ENCODE data around the gene SH3BP2. TPM values are rescaled to one million over a fixed set of nuclear protein-coding genes. Genes with fewer than 3 reads are reported as not detected.
A peak's percentile ranks its signal among the peaks of the same experiment; 100 is the strongest.

The SH3BP2 gene
- total RNA-seq, 6 experiments from 2014 or later, result 17.6 to 25.4 (median 20.5) TPM

DNA sequence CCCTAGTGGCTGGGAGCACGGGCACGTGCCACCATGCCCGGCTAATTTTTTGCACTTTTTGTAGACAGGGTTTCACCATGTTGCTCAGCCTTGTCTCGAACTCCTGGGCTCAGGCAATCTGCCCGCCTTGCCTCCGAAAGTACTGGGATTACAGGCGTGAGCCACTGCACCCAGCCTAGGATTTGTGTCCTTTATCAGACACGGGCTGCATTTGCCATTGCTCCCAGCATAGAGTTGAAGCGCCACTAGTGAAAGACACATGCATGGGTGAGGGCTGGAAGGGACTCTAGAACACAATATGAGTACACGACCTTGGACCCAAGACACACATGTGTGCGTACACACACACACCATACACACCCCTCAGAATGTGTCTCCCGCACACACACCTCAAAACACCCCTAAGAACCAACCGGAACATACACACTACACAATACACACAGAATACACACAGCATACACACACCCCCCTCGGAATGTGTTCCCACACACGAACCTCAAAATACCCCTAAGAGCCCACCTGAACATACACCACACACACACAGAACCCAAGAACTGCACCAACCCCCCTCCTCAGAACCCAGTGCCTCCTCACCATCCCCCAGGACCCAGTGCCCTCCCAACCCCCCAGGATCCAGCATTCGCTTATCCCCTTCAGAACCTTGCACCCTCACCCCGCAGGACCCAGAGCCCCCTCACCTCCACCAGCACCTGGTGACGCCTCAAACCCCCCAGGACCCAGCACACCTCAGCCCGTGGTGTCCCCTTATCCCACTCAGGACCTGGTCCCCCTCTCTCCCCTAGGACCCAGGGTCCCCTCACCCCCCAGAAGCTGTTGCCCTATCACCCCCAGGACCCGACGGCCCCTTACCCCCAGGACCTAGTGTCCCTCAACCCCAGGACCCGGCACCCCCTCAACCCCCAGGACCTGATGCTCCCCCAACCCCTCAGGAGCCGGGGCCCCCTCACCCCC lies 37.8 kb upstream of the SH3BP2 start:
- H3K27me3 Mint-ChIP-seq (ENCODE audit: insufficient read depth), result no peaks in the 10 kb centered on the region; the same call in 1 of the 2 replicates
- no peaks in the 10 kb centered on the region for H3K36me3 Mint-ChIP-seq (ENCODE audit: low read depth)
- DNase-seq, result no peak
- peak overlapping the region; percentile 6; the same call in 1 of the 2 replicates for H3K27ac Mint-ChIP-seq
- peaks cover 16% of the 10 kb centered on the region for H3K4me1 Mint-ChIP-seq (ENCODE audit: low read depth)
- TF ChIP-seq, protein P1, sequence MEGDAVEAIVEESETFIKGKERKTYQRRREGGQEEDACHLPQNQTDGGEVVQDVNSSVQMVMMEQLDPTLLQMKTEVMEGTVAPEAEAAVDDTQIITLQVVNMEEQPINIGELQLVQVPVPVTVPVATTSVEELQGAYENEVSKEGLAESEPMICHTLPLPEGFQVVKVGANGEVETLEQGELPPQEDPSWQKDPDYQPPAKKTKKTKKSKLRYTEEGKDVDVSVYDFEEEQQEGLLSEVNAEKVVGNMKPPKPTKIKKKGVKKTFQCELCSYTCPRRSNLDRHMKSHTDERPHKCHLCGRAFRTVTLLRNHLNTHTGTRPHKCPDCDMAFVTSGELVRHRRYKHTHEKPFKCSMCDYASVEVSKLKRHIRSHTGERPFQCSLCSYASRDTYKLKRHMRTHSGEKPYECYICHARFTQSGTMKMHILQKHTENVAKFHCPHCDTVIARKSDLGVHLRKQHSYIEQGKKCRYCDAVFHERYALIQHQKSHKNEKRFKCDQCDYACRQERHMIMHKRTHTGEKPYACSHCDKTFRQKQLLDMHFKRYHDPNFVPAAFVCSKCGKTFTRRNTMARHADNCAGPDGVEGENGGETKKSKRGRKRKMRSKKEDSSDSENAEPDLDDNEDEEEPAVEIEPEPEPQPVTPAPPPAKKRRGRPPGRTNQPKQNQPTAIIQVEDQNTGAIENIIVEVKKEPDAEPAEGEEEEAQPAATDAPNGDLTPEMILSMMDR (IDR thresholded peaks at IDR 0.05), result no peak
- H3K9me3 Mint-ChIP-seq, result no peaks in the 10 kb centered on the region
- peak overlapping the region; percentile 81 for H3K4me3 Mint-ChIP-seq

- TF ChIP-seq, protein P1 (IDR thresholded peaks at IDR 0.05), result peak; percentile 67
- H3K4me1 Mint-ChIP-seq (ENCODE audit: low read depth), result peaks cover 16% of the 10 kb centered on the region
- H3K9me3 Mint-ChIP-seq, result no peaks in the 10 kb centered on the region
- H3K27me3 Mint-ChIP-seq (ENCODE audit: insufficient read depth), result no peaks in the 10 kb centered on the region; the same call in 1 of the 2 replicates
- peak within 1 kb of the TSS; percentile 40; the same call in 1 of the 2 replicates for H3K27ac Mint-ChIP-seq
- DNase-seq, result peak; percentile 64
- H3K4me3 Mint-ChIP-seq, result peak within 1 kb of the TSS; percentile 81
- H3K36me3 Mint-ChIP-seq (ENCODE audit: low read depth), result no peaks in the 10 kb centered on the region
These were observed 36.8 kb upstream of the SH3BP2 start, which contains the start of gene TNIP2 for GRCh38 chr4:2755821-2756690. TSS of gene TNIP2 (minus strand) at chr4:2756336. CDS start at chr4:2756289, 47 bp downstream.

- TF ChIP-seq, protein P1 (IDR thresholded peaks at IDR 0.05), result no peak
- H3K9me3 Mint-ChIP-seq, result no peaks in the 10 kb centered on the region
- no peaks in the 10 kb centered on the region; the same call in 1 of the 2 replicates for H3K27me3 Mint-ChIP-seq (ENCODE audit: insufficient read depth)
- H3K36me3 Mint-ChIP-seq (ENCODE audit: low read depth), result no peaks in the 10 kb centered on the region
- H3K27ac Mint-ChIP-seq, result peak overlapping the region; percentile 40; the same call in 1 of the 2 replicates
- DNase-seq, result no peak
- peaks cover 16% of the 10 kb centered on the region for H3K4me1 Mint-ChIP-seq (ENCODE audit: low read depth)
- peak overlapping the region; percentile 69 for H3K4me3 Mint-ChIP-seq
These were observed 36.1 kb upstream of the SH3BP2 start for GRCh38 chr4:2756691-2757350.

DNA sequence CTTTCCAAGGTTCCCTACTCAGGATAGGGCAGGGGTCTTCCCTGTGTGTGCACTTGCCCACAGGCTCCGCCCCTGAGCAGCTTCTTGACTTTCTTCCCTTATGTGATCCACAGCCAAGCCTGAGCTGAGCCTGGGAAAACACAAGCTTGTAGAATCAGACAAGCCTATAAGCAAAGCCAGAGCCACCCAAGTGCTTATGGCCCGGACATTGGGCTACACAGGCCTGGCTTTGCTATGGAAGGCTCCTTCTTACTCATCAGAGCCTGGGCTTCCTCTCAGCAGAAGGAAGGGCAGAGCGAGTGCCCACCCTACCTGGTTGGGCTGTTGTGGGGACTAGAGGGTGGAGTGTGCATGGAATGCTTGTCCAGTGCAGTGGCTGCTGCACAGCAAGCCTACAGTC lies 35.5 kb upstream of the SH3BP2 start:
- peaks cover 1% of the 10 kb centered on the region; the same call in 1 of the 2 replicates for H3K27me3 Mint-ChIP-seq (ENCODE audit: insufficient read depth)
- H3K4me3 Mint-ChIP-seq, result peak overlapping the region; percentile 25; the same call in 1 of the 2 replicates
- H3K4me1 Mint-ChIP-seq (ENCODE audit: low read depth), result peaks cover 16% of the 10 kb centered on the region
- H3K27ac Mint-ChIP-seq, result no peak overlapping the region
- H3K36me3 Mint-ChIP-seq (ENCODE audit: low read depth), result no peaks in the 10 kb centered on the region
- no peaks in the 10 kb centered on the region for H3K9me3 Mint-ChIP-seq
- TF ChIP-seq, protein P1 (IDR thresholded peaks at IDR 0.05), result no peak
- no peak for DNase-seq

Data from HFFc6 (cell line).